ENCODE measurements around the gene NIP7.
"Not testable (repeated sequence)": the region's sequence is repeated elsewhere in the genome, so short reads cannot be mapped to it uniquely, and the experiment has no call there.

Gene NIP7

DNA sequence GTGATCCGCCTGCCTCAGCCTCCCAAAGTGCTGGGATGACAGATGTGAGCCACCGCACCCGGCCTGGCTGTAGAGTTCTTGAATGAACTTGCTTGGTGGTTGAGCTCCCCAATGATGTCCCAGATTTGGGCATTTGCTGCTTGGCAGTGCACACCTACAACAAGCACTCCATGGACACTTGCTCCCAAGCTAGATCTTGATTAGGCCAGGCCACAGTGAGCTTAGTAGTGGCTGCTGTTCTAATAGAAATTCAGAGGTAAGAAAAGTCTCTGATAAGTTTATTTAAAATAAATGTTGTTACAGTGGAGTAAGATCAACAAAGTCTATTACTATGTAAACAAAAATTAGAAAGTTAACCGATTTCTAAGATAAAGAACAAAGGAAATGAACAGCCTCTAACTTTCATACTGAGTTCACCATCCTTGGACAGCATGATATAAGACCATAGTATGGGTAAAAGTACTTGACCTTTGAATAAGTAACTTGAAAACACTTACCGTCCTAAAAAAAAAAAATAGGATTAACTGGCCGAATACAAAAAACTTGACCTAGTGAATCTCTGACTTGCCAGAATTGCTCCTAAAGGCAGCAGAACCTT lies 11.1 kb downstream of the NIP7 start:
- H3K27ac Mint-ChIP-seq = peak overlapping the region in 1 of 2 donors; percentile 61
- DNase-seq = no peak
- H3K9me3 Mint-ChIP-seq = no peaks in the 10 kb centered on the region
- no peak for ATAC-seq
- H3K4me1 Mint-ChIP-seq = no peaks in the 10 kb centered on the region
- H3K27me3 Mint-ChIP-seq = no peaks in the 10 kb centered on the region
- no peak overlapping the region for H3K4me3 Mint-ChIP-seq

DNA sequence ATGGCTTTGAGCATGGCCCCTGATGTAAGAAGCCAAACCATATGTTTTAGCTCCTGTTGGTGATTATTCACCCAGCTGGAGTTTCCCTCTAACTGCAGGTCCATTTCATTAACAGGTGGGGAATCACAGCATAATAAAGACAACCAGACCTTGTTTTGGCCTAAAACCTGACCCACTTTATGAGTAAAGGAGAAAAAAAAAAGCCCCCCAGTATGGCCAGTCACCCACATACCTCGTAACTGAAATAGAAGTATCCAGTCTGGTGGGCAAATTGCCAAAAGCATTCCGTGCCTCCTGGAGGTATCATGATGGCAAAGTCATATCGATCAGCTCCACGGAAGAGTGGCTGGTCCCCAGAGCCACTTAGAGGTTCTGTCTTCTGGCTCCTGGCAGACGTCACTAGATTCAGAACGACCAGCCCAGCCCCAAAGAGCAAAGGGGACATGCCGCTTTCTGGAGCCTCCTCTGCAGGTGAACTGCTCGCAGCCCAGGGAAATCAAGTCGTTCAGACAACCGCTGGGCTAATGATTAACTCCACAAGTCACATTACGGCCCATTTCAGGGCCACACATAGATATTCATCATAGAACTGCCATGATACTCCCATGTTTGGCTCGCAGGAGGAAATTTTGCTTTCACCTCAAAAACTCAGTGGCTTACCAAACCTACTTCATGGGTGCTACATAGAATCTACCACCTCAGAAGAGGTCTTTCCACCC lies 11.9 kb downstream of the NIP7 start, which contains the start of gene TMED6:
TMED6 (minus strand) TSS at position 478 of the 719 bp plus-strand sequence; CDS start at position 445, 33 bp downstream.
- Mint-ChIP-seq H3K4me1 (no peaks in the 10 kb centered on the region), H3K9me3 (no peaks in the 10 kb centered on the region), H3K27ac (peak within 1 kb of the TSS; percentile 61 to 95), H3K27me3 (no peaks in the 10 kb centered on the region), H3K4me3 (no peak within 1 kb of the TSS)
- no peak for DNase-seq
- ATAC-seq = no peak

DNA sequence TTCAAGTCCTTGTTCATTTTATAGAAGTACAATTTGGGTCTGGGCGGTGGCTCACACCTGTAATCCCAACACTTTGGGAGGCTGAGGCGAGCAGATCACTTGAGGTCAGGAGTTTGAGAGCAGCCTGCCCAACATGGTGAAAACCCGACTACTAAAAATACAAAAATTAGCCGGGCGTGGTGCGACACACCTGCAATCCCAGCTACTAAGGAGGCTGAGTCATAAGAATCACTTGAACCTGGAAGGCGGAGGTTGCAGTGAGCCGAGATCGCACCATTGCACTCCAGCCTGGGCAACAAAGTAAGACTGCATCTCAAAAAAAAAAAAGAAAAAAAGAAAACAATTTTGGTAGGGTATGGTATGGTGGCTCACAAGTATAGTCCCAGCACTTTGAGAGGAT lies 20.5 kb downstream of the NIP7 start:
- not testable (repeated sequence) for ATAC-seq, H3K9me3 Mint-ChIP-seq

DNA sequence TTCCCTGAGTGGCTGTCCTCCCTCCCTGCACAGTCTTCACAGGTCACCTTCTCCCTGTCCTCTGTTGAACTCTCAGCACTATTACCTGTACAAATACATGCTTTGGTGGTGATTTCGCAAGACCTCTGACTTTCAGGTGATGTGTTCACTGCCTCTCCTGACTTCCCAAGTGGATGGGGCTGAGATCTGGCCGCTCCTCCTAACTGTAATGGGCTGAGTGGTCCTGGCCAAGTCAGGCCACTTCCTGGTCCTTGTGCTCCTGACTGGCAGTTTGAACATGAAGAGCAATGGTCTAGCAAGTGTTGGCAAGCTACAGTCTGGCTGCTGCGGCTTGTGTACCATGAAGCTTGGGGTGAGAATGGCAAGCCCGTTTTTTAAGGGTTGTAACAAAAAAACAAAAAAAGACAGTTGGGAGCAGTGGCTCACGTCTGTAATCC lies 23.7 kb downstream of the NIP7 start:
- Mint-ChIP-seq H3K9me3 (no peaks in the 10 kb centered on the region), H3K27me3 (no peaks in the 10 kb centered on the region), H3K4me1 (peaks cover 11% of the 10 kb centered on the region), H3K27ac (no peak overlapping the region), H3K4me3 (no peak overlapping the region)
- no peak for DNase-seq
- no peak for ATAC-seq

More for the DNA sequence above, 20.5 kb downstream of the NIP7 start:
- DNase-seq, H3K4me3 Mint-ChIP-seq, H3K27me3 Mint-ChIP-seq, H3K4me1 Mint-ChIP-seq, H3K27ac Mint-ChIP-seq: not testable (repeated sequence)

DNA sequence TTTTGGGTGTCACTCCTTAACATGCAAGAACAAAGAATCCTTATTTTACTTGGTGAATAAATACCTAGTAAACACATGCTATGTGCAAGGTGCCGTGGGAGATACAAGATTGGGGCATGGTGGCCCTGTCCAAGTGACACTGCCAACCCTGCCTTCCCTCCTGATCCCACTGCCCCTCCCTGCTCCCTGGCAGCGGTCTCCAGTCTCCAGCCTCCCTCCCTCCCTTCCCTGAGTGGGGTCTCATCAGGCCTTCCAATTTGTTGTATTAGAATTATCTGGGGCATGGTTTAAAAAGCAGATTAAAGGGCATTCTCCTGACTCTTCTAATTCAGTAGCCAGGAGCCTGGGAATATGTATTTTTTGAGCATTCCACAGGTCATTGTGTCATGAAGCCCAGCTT lies 24.5 kb downstream of the NIP7 start:
- Mint-ChIP-seq H3K4me3 (no peak overlapping the region), H3K27ac (no peak overlapping the region), H3K4me1 (peaks cover 11% of the 10 kb centered on the region), H3K27me3 (no peaks in the 10 kb centered on the region), H3K9me3 (no peaks in the 10 kb centered on the region)
- no peak for DNase-seq
- no peak for ATAC-seq

DNA sequence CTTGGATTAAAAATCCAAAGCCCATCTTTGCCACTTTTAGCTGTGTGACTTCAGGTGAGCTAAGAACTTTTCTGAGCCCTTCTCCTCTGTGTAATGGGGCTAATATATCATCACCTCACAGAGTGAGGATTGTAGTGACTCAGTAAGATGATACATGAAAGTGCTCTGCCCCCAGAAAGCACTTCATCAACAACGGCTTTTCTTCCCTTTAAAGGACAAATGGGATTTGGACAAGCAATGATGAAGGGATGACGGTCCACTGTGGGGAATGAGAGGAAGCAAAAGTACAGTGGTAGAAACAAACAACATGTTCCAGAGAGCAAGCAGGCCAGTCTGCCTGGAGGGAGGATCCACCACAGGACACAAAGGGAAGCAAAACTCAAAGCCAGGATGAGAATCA lies 26.3 kb downstream of the NIP7 start:
- Mint-ChIP-seq H3K27ac (no peak overlapping the region), H3K27me3 (no peaks in the 10 kb centered on the region), H3K4me1 (peaks cover 11% of the 10 kb centered on the region), H3K4me3 (no peak overlapping the region), H3K9me3 (no peaks in the 10 kb centered on the region)
- no peak for ATAC-seq
- no peak for DNase-seq

DNA sequence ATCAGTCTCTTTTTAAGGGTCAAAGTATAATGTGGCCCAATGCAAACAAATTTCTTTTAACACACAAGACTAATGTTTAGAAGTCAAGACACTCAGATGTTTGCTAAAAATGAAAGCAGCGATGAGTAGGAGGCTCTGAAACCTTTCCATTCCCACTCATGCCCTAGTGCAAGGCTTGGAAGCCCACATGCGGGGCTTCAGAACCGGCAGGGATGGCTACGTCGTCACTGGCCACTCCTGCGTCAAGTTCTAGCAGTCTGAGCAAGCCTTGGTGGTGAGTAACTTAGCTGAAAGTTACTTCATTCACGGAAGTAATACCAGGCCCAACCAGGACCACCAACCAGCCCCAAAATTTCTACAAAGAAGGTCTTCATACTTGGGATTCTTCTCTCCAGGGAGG lies 26.9 kb downstream of the NIP7 start:
- ATAC-seq = no peak

DNA sequence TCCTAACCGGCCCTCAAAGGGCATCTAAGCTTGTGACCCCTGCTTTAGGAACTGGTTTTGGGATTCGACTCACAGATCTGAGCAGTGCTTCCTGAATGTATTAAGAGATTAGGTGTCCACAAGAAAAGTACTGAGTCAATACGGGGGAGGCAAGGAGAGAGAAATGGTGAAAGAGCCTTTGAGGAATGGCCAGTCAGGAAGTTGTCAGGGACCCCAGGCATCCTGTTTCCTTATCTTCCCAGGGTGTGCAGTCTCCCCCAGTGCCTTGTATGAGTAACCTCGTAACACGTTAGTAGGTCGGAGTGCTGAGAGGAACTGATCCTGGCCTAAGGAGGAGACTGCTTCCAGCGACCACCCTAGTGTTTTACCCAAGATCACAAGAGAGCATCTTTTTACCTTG lies 28.4 kb downstream of the NIP7 start:
- DNase-seq (no peak), ATAC-seq (no peak)
- Mint-ChIP-seq H3K27ac (no peak overlapping the region), H3K4me3 (no peak overlapping the region), H3K9me3 (no peaks in the 10 kb centered on the region), H3K4me1 (peaks cover 11% of the 10 kb centered on the region), H3K27me3 (no peaks in the 10 kb centered on the region)

More for the DNA sequence above, 26.9 kb downstream of the NIP7 start:
- Mint-ChIP-seq H3K27ac (no peak overlapping the region), H3K4me3 (no peak overlapping the region), H3K4me1 (peaks cover 11% of the 10 kb centered on the region), H3K27me3 (no peaks in the 10 kb centered on the region), H3K9me3 (no peaks in the 10 kb centered on the region)
- no peak for DNase-seq

DNA sequence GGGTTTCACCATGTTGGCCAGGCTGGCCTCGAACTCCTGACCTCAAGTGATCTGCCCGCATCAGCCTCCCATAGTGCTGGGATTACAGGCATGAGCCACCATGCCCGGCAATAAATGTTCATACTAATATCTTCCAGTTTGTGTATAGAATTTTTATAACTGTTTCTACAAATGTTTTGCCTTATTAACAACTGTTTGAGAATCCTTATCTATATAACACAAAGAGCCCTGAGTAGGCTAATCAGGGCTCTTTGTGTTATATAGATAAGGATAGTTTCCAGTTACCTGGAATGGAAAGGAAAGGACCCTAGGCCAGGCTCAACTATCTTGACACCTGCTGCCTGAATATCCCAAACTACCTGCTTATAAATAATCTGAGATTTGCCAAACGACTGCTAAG lies 29.3 kb downstream of the NIP7 start:
- no peak overlapping the region for H3K4me3 Mint-ChIP-seq

DNA sequence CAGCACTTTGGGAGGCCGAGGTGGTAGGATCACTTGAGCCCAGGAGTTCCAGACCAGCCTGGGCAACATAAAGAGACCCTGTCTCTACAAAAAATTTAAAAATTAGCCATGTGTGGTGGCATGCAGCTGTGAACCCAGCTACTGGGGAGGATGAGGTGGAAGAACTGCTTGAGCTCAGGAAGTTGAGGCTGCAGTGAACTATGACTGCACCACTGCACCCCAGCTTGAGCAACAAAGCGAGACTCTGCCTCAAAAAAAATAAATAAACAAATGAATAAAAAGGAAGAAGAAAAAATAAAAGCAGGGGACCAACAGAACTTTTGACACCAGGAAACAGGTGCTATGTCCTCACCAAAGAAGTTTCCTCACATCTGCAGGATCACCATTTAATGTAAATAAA lies 32.0 kb downstream of the NIP7 start:
- no peak overlapping the region for H3K4me3 Mint-ChIP-seq
- no peaks in the 10 kb centered on the region for H3K9me3 Mint-ChIP-seq
- H3K4me1 Mint-ChIP-seq = peaks cover 14% of the 10 kb centered on the region
- no peak for ATAC-seq
- DNase-seq = no peak
- H3K27me3 Mint-ChIP-seq = no peaks in the 10 kb centered on the region
- H3K27ac Mint-ChIP-seq = no peak overlapping the region

More for the DNA sequence above, 29.3 kb downstream of the NIP7 start:
- H3K9me3 Mint-ChIP-seq = no peaks in the 10 kb centered on the region
- no peak overlapping the region for H3K27ac Mint-ChIP-seq
- H3K27me3 Mint-ChIP-seq = no peaks in the 10 kb centered on the region
- H3K4me1 Mint-ChIP-seq = peaks cover 13% of the 10 kb centered on the region
- no peak for ATAC-seq
- no peak for DNase-seq

DNA sequence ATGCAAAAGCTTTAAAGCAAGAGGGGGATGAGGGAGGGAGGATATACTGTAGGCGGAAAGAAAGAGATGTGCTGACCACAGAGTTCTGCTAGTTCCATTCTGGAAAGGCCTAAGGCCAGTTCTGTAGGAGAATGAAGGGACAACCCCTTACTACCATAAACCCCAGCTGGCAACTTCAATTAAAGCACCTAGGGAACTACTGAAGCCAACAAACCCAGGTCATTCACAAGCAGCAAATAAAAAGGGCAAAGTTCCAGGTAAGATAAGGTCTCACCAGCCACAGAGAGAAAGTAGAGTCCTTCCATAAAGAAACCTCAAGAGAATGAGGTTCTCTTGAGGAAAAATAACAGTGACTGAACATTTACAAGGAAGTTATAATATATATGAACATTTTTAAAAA lies 33.4 kb downstream of the NIP7 start:
- peak overlapping the region in 1 of 2 donors; percentile 15 for H3K27ac Mint-ChIP-seq
- no peak for ATAC-seq
- H3K27me3 Mint-ChIP-seq = no peaks in the 10 kb centered on the region
- no peaks in the 10 kb centered on the region for H3K9me3 Mint-ChIP-seq
- peaks cover 12% of the 10 kb centered on the region for H3K4me1 Mint-ChIP-seq
- H3K4me3 Mint-ChIP-seq = no peak overlapping the region
- DNase-seq = no peak

DNA sequence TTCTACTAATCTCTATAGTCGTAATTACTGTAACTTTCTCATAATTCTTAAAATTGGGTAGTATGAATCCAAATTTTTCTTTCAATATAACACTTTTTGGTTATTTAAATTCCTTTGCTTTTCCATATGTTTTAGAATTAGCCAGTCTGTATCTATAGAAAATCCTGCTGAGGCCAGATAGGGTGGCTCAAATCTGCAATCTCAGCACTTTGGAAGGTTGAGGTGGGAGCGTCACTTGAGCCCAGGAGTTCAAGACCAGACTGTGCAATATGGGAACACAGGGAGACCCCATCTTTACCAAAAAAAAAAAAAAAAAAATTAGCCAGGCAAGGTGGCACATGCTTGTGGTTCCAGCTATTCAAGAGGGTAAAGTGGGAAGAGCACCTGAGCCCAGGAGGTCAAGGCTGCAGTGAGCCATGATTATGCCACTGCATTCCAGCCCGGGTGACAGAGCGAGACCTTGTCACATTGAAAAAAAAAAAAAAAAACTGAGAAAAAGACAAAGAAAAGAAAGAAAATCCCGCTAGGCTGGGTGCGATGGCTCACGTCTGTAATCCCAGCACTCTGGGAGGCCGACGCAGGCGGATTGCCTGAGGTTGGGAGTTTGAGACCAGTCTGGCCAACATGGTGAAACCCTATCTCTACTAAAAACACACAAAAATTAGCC lies 37.0 kb downstream of the NIP7 start:
- no peak for ATAC-seq
- H3K27me3 Mint-ChIP-seq = no peaks in the 10 kb centered on the region
- DNase-seq = no peak
- H3K4me1 Mint-ChIP-seq = peaks cover 36% of the 10 kb centered on the region
- no peak overlapping the region for H3K27ac Mint-ChIP-seq
- H3K4me3 Mint-ChIP-seq = no peak overlapping the region
- H3K9me3 Mint-ChIP-seq = no peaks in the 10 kb centered on the region

DNA sequence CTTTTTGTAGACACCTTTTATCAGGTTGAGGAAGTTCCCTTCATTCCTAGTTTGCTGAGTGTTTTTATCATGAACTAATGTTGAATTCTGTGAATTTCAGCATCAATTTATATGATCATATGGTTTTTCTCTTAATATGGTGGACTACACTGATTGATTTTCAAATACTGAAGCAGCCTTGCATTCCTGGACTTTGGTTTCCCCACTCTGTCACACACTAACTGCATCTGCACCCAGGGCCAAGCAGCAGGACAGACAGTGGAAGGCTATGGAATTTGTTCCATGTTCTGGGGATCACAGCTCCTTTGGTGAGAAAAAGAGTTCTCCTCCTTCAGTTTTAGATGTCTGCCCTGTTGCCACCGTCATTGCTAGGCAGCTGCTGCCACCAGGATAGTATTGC lies 38.5 kb downstream of the NIP7 start:
- no peak overlapping the region for H3K4me3 Mint-ChIP-seq
- ATAC-seq (no peak), DNase-seq (no peak)
- no peaks in the 10 kb centered on the region for H3K27me3 Mint-ChIP-seq
- H3K4me1 Mint-ChIP-seq = peaks cover 51% of the 10 kb centered on the region
- H3K27ac Mint-ChIP-seq = peak overlapping the region in 1 of 2 donors; percentile 63
- H3K9me3 Mint-ChIP-seq = no peaks in the 10 kb centered on the region

DNA sequence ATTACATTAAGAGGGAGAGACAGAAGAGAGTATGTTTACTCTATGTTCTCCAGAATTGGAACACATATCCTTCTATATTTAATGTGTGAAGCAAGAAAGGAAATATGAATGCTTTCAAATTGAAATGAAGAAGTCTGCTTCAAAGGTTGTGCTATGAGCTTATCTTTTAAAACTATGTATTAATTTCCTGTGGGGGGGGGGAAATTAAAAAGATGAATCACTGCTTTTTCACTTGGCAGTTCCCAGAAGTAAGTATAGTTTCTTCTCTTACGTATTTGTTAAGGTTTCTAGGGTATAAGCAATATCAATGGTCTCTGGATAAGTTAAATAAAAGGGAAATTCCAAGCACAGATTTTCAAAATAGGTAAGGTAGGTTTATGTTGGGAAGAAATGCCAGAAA lies 39.2 kb downstream of the NIP7 start:
- DNase-seq = no peak
- H3K4me3 Mint-ChIP-seq = no peak overlapping the region
- H3K27me3 Mint-ChIP-seq = no peaks in the 10 kb centered on the region
- peaks cover 54% of the 10 kb centered on the region for H3K4me1 Mint-ChIP-seq
- H3K9me3 Mint-ChIP-seq = no peaks in the 10 kb centered on the region
- no peak for ATAC-seq
- H3K27ac Mint-ChIP-seq = no peak overlapping the region

DNA sequence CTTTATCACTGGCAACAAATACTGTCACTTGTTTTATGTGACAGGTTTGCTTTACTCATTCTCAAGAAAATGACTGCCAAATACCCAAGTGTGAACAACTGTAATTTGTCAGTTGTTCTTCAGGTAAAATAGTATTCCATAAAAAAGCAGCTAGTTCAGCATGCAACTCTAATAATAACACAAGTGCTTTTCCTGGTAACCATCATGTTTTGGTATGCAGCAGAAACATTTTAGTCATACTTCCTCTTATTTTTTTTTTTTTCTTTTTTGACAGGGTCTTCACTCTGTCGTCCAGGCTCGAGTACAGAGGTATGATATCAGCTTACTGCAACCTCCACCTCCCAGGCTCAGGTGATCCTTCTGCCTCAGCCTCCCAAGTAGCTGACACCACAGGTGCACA lies 41.7 kb downstream of the NIP7 start:
- no peak overlapping the region for H3K27ac Mint-ChIP-seq
- H3K9me3 Mint-ChIP-seq = no peaks in the 10 kb centered on the region
- H3K27me3 Mint-ChIP-seq = no peaks in the 10 kb centered on the region
- no peak for ATAC-seq
- no peak overlapping the region for H3K4me3 Mint-ChIP-seq
- H3K4me1 Mint-ChIP-seq = peaks cover 65% of the 10 kb centered on the region
- DNase-seq = no peak

DNA sequence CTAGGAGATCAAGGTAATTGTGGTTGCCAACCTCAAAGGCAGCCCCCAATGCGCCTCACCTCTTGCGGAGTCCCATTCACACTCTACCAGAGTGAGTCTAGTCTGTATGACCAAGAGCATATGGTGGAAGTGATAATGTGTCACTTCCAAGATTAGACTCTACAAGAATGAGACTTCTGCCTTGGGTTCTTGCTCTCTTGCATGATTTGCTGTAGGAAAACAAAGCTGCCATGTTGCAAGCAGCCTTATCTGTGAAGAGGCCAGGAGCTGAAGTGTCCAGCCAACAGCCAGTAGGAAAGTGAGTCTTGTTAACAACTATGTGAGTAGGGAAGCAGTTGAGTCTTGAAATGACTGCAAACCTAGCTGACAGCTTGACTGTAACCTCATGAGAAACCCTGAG lies 42.8 kb downstream of the NIP7 start:
- no peaks in the 10 kb centered on the region for H3K27me3 Mint-ChIP-seq
- H3K27ac Mint-ChIP-seq = no peak overlapping the region
- DNase-seq (no peak), ATAC-seq (no peak)
- H3K4me3 Mint-ChIP-seq = peak overlapping the region in 1 of 2 donors; percentile 22
- H3K4me1 Mint-ChIP-seq = peaks cover 65% of the 10 kb centered on the region
- H3K9me3 Mint-ChIP-seq = no peaks in the 10 kb centered on the region

All from stimulated activated naive CD8-positive, alpha-beta T cell treated with anti-CD3 and anti-CD28 coated beads, Interleukin-15, amount 100 ng/mL, for 72 hours (primary cell).